Body of pancreas (tissue), 4 donors: ENCODE results near the gene HACD2. TPM values are rescaled to one million over a fixed set of nuclear protein-coding genes. Genes with fewer than 3 reads are reported as not detected.
A peak's percentile ranks its signal among the peaks of the same experiment; 100 is the strongest.

Experiments
- ATAC-seq: fragments of 150-250 bp; one replicate; pipeline ENCODE4 v1.9.1; 2016
- DNase-seq, 4 donors: peaks; one replicate each; pipeline ENCODE4 v3.0.0-alpha.2; 2019
- H3K27ac ChIP-seq, 4 donors: fragments of 200-600 bp; sonication (generic); 1 replicate in 3 of 4; 2 replicates in 1 of 4; pipeline versions ENCODE4 v1.5.1 to v1.6.1; 2016 to 2019; ENCODE audit warnings: mild to moderate bottlenecking in 1 of 4, mixed read lengths in 1 of 4, moderate library complexity in 1 of 4
- H3K27me3 ChIP-seq, 2 donors: fragments of 200-600 bp; sonication (generic); one replicate each; pipeline ENCODE4 v1.6.0; 2016; ENCODE audit warnings: mild to moderate bottlenecking in 1 of 2
- H3K36me3 ChIP-seq, 2 donors: fragments of 200-600 bp; sonication (generic); replicated peaks in 1 of 2; 2 replicates each; pipeline ENCODE4 v1.5.1; 2016; ENCODE audit warnings: low read depth in 2 of 2; ENCODE audit not compliant: insufficient read depth in 1 of 2
- H3K4me1 ChIP-seq: fragments of 200-600 bp; sonication (generic); one replicate; pipeline ENCODE4 v1.6.0; 2016
- H3K4me3 ChIP-seq, 2 donors: fragments of 200-600 bp; sonication (generic); 1 replicate in 1 of 2; 2 replicates in 1 of 2; pipeline ENCODE4 v1.5.1; 2016 to 2019
- H3K9me3 ChIP-seq, 3 donors: fragments of 200-600 bp; sonication (generic); 1 replicate in 2 of 3; 2 replicates in 1 of 3; pipeline ENCODE4 v1.5.1; 2016
- POLR2A ChIP-seq, 3 donors: fragments of 450-650 bp; IDR thresholded peaks; one replicate each; pipeline ENCODE4 v1.6.1; 2016; ENCODE audit warnings: antibody characterized with exemption in 3 of 3, mild to moderate bottlenecking in 2 of 3
- WGBS, 2 donors: methylation state at CpG; one replicate each; pipeline ENCODE4 v1.1.5; 2017; 5-methylcytosine and 5-hydroxymethylcytosine counted together
- intact Hi-C: fragments of 100-400 bp; cut with DNase I; formaldehyde crosslinking; loops from one replicate; pipeline ENCODE4 v1.15.1; 2023
- total RNA-seq, 2 donors: library from RNA; depleted of rRNA; stranded (reverse); fragments of >200 nt; gene quantifications; one replicate each; pipeline ENCODE4 v1.1.0, GENCODE V29; 2016
- TF ChIP-seq, protein P1 (sequence below), 7 experiments: fragments of 450-650 bp in 4 of 7; fragments of 200-600 bp in 3 of 7; sonication (generic) in 3 of 7; IDR thresholded peaks; one replicate each; pipeline ENCODE4 v1.5.1; 2016 to 2019; ENCODE audit warnings: antibody characterized with exemption in 7 of 7

HACD2 gene
- total RNA-seq, 2 donors from 2014 or later: 13.2 to 16.3 TPM

DNA sequence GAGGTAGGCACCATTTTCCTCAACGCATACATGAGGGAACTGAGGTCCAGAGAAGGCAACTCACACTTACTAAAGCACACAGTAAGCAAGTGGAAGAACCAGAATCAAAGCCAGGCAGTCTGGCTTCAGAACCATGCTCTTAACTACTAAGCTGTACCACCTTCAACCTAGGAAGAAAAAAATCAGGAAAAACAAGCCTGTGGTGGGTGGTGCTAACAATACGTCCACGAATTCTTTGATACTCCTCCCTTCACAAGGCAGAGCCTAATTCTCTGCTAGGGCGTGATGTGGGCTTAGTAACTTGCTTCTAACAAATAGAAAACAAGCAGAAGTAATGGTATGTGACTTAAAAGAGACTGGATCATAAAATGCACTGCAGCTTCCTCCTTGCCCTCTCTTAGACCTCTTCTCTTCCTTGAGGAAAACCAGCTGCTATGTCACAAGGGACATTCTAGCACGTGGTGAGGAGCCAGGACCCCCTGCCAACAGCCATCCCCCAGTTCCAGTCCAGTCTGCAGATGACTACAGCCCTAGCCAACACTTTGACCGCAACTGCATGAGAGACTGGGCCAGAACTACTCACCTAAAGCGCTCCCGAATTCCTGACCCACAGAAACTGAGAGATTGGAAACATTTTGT, 36.9 kb downstream of the HACD2 start:
- no peaks in the 10 kb centered on the region for H3K9me3 ChIP-seq
- H3K27me3 ChIP-seq: no peaks in the 10 kb centered on the region
- WGBS, 2 donors: 86 to 90% methylated on average over 8 of the region's 8 CpGs
- no peak overlapping the region for H3K4me3 ChIP-seq
- TF ChIP-seq, protein P1, sequence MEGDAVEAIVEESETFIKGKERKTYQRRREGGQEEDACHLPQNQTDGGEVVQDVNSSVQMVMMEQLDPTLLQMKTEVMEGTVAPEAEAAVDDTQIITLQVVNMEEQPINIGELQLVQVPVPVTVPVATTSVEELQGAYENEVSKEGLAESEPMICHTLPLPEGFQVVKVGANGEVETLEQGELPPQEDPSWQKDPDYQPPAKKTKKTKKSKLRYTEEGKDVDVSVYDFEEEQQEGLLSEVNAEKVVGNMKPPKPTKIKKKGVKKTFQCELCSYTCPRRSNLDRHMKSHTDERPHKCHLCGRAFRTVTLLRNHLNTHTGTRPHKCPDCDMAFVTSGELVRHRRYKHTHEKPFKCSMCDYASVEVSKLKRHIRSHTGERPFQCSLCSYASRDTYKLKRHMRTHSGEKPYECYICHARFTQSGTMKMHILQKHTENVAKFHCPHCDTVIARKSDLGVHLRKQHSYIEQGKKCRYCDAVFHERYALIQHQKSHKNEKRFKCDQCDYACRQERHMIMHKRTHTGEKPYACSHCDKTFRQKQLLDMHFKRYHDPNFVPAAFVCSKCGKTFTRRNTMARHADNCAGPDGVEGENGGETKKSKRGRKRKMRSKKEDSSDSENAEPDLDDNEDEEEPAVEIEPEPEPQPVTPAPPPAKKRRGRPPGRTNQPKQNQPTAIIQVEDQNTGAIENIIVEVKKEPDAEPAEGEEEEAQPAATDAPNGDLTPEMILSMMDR (IDR thresholded peaks at IDR 0.05): no peak
- TF ChIP-seq POLR2A (IDR thresholded peaks at IDR 0.05): no peak
- no peaks in the 10 kb centered on the region for H3K36me3 ChIP-seq
- no peaks in the 10 kb centered on the region for H3K4me1 ChIP-seq
- H3K27ac ChIP-seq: no peak overlapping the region
- DNase-seq (peak in 3 of 4 donors; percentile 23 to 38 (median 28)), ATAC-seq (no peak)
- intact Hi-C loops: no loop called here

DNA sequence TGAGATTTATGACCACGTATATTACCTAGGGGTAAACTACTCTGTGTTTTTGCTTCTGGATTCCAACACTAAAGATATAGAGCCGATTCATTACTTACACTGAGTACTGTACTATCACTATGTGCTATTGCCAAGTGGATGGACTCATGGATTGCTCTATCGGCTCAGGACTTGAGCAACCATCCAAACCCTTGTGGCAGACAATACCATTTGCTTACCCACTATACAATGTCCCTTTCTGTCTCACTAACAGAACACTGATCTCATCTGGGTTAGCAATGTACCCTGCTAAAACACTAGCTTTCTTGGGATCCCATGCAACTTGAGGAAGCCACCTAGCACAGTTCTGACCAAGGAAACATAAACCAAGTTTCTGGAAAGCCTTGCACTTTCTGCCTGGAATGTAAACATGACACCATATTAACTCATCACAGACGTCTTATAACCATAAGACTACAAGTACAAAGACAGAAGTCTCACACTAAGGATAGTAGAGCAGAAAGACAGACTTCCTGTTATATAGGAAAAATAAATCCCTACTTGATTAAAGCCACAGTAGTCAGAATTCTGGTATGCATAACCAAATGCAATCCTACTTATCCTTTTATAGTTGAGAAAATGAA, 38.6 kb downstream of the HACD2 start:
- Histone ChIP-seq H3K27me3 (no peaks in the 10 kb centered on the region), H3K9me3 (no peaks in the 10 kb centered on the region), H3K4me1 (no peaks in the 10 kb centered on the region), H3K27ac (no peak overlapping the region), H3K36me3 (no peaks in the 10 kb centered on the region), H3K4me3 (no peak overlapping the region)
- TF ChIP-seq POLR2A (IDR thresholded peaks at IDR 0.05): no peak
- TF ChIP-seq, protein P1 (IDR thresholded peaks at IDR 0.05): no peak
- DNase-seq (no peak), ATAC-seq (no peak)
- intact Hi-C loops: no loop called here
- 69 to 78% methylated on average over 4 of the region's 4 CpGs for WGBS, 2 donors

DNA sequence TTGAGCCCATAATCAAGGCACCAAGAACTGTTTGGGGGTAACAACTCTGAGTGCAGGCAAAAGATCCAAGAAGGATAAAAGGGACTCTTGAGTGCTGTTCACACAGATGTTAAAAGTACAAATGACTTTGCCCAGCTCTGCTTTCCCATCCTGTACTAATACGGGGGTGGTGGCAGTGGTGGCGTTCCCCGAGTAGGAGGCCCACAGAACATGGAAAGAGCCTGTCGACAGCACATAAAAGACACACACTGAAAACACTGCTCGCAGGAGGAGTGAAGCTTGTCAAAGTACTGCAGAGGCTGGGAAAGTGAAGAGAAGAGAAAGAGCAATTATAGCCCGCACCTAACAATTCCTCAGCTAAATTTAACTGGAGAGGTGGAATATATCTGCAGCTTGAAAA, 40.9 kb downstream of the HACD2 start:
- no peaks in the 10 kb centered on the region for H3K27me3 ChIP-seq
- H3K4me1 ChIP-seq: no peaks in the 10 kb centered on the region
- no peak for TF ChIP-seq POLR2A (IDR thresholded peaks at IDR 0.05)
- TF ChIP-seq, protein P1 (IDR thresholded peaks at IDR 0.05): no peak
- H3K27ac ChIP-seq: no peak overlapping the region
- ATAC-seq (no peak), DNase-seq (no peak)
- H3K9me3 ChIP-seq: no peaks in the 10 kb centered on the region
- H3K4me3 ChIP-seq: no peak overlapping the region
- H3K36me3 ChIP-seq: no peaks in the 10 kb centered on the region
- 92 to 98% methylated on average over 6 of the region's 6 CpGs for WGBS, 2 donors
- intact Hi-C loops: no loop called here

DNA sequence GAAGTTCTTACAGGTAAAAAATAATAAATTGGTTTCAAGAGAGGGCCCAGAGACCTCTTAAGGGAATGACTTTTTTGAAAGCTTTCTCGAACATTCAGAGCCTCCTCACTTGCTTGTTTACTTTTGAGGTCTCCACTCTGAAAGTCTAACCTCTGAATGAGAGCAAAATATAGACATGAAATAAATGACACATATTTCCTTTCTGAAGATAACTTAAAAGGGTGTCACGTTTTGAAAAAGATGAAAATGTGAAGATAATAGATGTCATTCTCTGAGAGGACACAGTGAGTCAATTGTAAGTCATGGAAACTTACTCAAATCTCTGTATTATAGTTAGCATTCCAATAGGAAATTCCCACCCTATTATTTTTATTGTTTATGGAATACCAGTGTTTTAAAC, 44.6 kb downstream of the HACD2 start:
- no peak for DNase-seq
- WGBS, 2 donors: 56 to 65% methylated on average over 2 of the region's 2 CpGs
- H3K27me3 ChIP-seq: no peaks in the 10 kb centered on the region
- no peak overlapping the region for H3K27ac ChIP-seq
- no peaks in the 10 kb centered on the region for H3K4me1 ChIP-seq
- TF ChIP-seq, protein P1 (IDR thresholded peaks at IDR 0.05): no peak
- TF ChIP-seq POLR2A (IDR thresholded peaks at IDR 0.05): no peak
- ATAC-seq: no peak
- intact Hi-C loops: no loop called here
- H3K36me3 ChIP-seq: no peaks in the 10 kb centered on the region
- H3K4me3 ChIP-seq: no peak overlapping the region
- no peaks in the 10 kb centered on the region for H3K9me3 ChIP-seq
